PFSK-1 (cell line): ENCODE data around the gene KRT9.

Experiments used
- POLR2AphosphoS5 ChIP-seq: IDR thresholded peaks from 2 replicates; pipeline ENCODE4 v1.6.1; 2012; ENCODE audit warnings: low read depth, mild to moderate bottlenecking, control low read depth, low read length, moderate library complexity
- SIN3A ChIP-seq: IDR thresholded peaks from 2 replicates; pipeline ENCODE4 v1.6.1; 2012; ENCODE audit warnings: mild to moderate bottlenecking, low read length, moderate library complexity, borderline replicate concordance; ENCODE audit not compliant: insufficient read depth
- TAF1 ChIP-seq: IDR thresholded peaks from 2 replicates; pipeline ENCODE4 v1.6.1; 2012; ENCODE audit warnings: low read length, control low read depth, borderline replicate concordance; ENCODE audit not compliant: insufficient read depth
- TF ChIP-seq, protein P1 (sequence below), 2 experiments: IDR thresholded peaks; 2 replicates each; pipeline versions ENCODE4 v1.6.1 to v1.8.0; 2011 to 2012; ENCODE audit warnings: low read depth in 2 of 2, low read length in 2 of 2, control low read depth in 1 of 2, inconsistent platforms in 1 of 2, mild to moderate bottlenecking in 1 of 2, moderate library complexity in 1 of 2; ENCODE audit not compliant: insufficient read depth in 1 of 2

DNA sequence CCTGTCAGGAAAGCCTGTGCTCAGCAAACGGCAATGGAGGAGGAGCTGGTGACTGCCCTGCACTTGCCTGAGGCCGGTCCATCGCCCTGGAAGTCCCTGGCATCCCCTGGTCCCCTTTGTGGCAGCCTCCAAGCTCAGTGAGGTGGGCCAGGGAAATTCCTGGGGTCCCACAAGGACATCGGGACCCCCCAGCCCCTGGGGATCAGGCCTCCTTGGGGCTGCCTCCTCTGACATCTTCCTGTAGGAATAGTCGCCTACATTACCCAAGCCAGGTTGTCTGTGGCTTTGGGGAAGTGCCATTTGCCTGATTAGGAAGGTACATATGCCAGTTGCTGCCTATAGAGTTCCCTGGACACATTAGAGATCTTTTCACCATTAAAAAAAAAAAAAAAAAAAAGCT lies 7.1 kb upstream of the KRT9 start:
- TF ChIP-seq, protein P1, sequence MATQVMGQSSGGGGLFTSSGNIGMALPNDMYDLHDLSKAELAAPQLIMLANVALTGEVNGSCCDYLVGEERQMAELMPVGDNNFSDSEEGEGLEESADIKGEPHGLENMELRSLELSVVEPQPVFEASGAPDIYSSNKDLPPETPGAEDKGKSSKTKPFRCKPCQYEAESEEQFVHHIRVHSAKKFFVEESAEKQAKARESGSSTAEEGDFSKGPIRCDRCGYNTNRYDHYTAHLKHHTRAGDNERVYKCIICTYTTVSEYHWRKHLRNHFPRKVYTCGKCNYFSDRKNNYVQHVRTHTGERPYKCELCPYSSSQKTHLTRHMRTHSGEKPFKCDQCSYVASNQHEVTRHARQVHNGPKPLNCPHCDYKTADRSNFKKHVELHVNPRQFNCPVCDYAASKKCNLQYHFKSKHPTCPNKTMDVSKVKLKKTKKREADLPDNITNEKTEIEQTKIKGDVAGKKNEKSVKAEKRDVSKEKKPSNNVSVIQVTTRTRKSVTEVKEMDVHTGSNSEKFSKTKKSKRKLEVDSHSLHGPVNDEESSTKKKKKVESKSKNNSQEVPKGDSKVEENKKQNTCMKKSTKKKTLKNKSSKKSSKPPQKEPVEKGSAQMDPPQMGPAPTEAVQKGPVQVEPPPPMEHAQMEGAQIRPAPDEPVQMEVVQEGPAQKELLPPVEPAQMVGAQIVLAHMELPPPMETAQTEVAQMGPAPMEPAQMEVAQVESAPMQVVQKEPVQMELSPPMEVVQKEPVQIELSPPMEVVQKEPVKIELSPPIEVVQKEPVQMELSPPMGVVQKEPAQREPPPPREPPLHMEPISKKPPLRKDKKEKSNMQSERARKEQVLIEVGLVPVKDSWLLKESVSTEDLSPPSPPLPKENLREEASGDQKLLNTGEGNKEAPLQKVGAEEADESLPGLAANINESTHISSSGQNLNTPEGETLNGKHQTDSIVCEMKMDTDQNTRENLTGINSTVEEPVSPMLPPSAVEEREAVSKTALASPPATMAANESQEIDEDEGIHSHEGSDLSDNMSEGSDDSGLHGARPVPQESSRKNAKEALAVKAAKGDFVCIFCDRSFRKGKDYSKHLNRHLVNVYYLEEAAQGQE (IDR thresholded peaks at IDR 0.05; ENCODE audit: insufficient read depth in 1 of 2, low read depth in 2 of 2, low read length in 2 of 2): no peak
- no peak for TF ChIP-seq POLR2AphosphoS5
- no peak for TF ChIP-seq TAF1
- no peak for TF ChIP-seq SIN3A
